ENCODE measurements around the gene RUNX1.

The RUNX1 gene

DNA sequence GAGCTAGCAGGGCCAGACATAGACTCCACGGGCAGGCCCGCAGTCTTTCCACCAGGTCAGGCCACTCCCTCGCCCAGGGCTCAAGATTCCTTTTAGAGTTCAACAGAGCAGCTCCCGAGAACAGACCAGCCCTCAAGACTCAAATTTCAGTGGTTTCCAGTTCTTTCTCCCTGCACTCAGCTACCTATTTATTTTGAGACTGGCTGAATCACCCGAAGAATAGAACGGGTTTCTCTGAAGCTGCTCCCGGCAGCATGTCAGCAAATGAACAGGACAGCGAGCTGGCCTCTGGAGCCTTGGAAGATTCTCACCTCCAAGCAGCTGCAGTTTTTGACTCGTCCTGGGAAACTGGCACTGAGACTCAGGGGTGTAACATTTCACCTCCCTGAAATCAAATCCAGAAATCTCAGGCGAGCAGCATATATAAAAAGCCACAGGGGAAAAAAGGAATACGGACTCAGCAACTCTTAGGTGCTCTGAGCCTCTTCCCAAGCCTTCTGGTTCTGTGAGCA is 202.4 kb downstream of the RUNX1 start:
- TF ChIP-seq, protein P1, sequence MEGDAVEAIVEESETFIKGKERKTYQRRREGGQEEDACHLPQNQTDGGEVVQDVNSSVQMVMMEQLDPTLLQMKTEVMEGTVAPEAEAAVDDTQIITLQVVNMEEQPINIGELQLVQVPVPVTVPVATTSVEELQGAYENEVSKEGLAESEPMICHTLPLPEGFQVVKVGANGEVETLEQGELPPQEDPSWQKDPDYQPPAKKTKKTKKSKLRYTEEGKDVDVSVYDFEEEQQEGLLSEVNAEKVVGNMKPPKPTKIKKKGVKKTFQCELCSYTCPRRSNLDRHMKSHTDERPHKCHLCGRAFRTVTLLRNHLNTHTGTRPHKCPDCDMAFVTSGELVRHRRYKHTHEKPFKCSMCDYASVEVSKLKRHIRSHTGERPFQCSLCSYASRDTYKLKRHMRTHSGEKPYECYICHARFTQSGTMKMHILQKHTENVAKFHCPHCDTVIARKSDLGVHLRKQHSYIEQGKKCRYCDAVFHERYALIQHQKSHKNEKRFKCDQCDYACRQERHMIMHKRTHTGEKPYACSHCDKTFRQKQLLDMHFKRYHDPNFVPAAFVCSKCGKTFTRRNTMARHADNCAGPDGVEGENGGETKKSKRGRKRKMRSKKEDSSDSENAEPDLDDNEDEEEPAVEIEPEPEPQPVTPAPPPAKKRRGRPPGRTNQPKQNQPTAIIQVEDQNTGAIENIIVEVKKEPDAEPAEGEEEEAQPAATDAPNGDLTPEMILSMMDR (IDR thresholded peaks at IDR 0.05): no peak

DNA sequence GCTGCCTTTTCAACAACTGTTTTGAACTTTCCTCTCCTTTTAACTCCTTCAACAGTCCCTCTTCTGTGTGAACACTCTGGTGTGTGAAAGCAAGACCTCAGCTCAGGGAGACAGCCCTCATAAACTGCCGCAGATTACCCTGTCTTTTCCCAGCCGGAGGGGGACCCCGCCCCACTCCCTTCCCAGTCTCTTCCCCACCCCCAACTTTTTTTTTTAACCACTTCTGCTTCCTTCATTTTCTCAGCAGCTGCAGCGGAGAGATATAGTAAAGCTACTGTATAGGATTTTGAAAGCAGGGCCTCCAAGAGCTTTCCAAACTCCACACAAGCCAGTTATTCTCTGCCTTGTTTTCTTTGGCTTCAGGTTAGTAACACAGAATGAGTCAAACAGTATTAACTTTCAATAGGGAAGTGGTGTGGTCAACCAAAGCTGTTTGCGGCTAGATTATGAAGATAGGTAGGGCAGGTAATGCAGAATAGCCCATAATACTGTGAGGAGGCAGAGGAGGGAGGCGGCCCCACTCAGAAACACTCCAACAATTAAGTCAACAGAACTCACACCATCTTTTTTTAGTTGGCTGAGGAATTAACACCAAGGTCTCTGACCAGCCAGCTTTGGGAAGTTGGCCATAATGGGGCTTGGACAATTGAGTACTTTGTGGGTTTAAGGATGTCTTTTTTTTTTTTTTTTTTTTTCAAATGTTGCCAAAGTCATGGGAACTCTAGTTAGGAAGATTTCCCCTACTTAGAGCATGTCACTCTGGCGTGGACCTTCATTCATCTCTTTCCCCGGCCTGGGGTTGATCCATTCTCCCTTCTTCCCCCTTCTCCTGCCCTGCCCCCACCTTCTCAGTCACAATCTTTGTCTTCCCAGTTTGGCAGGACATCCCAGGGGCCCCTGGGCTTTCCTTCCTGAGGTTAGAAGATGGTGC is 203.3 kb downstream of the RUNX1 start:
- TF ChIP-seq, protein P1 (IDR thresholded peaks at IDR 0.05): no peak

- TF ChIP-seq, protein P1 (IDR thresholded peaks at IDR 0.05): no peak
Observed at GRCh38 chr21:34844924-34845238, 204.2 kb downstream of the RUNX1 start.

- TF ChIP-seq, protein P1 (IDR thresholded peaks at IDR 0.05): no peak
Observed at GRCh38 chr21:34844013-34844923, 204.8 kb downstream of the RUNX1 start.

DNA sequence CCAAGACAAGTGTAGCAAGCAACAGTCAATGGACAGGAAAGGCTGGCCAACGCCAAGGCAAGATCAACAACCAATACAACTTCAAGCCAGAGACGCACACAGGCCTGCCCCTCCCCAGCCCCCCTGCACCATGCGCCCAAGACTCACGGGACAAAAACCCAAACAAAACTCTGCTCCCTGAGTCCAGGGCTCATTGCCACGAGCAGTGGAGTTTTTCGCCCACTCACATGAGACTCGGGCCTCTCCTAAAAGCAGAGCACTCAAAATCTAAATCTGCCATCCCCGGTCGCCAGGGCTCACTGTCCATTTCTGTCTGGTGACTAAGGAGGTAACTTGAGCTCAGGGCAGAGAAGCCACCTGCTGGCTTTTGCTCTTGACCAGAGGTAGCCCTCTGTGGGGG is 205.5 kb downstream of the RUNX1 start:
- TF ChIP-seq, protein P1 (IDR thresholded peaks at IDR 0.05): no peak

DNA sequence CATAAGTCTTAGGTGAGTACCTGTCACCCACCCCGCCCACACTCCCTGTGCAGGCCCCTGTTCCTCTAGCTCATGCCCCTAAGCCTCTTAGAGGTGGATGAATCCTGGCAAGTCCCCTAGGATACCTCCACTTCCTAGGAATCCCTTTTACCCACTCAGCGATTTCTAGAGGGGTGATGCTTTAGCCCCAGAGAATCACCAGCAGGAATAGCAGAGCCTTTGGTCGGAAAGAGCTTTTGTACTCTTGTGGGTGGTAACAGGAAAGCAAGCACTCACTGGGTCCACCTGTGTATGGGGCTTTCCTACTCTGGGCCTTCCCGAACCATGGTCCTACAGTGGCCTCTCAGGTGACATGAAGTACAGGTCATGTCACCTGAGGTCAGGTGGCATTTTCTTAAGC is 207.9 kb downstream of the RUNX1 start:
- TF ChIP-seq, protein P1 (IDR thresholded peaks at IDR 0.05): no peak

DNA sequence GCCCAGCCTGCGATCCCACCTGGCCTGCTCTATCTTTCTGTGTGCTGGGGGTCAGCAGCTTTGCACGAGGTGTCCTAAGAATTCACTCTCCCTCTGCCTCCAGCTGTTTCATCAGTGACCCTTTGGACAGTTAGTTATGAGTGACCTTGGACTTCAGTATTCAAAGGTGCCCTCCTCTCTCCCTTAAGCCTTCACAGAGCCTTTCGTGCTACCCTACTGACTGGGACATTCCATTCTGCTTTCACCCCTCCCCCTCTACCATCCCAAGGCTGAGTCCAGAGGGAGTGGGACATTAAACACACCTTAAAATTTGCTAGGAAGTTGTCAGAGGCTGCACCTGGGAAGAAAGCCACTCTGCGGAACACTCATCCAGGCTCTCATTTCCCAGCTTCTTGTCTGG is 208.4 kb downstream of the RUNX1 start:
- TF ChIP-seq, protein P1 (IDR thresholded peaks at IDR 0.05): no peak

All from LNCAP (cell line).